ENCODE data around the gene EDIL3. TPM values are rescaled to one million over a fixed set of nuclear protein-coding genes. Genes with fewer than 3 reads are reported as not detected.

Gene EDIL3
- total and polyA plus RNA-seq, 10 of the 15 experiments (the other 5 are each of a cell fraction or from before 2014, with no cell fraction given) = 0.01 to 0.62 (median 0.20) TPM

DNA sequence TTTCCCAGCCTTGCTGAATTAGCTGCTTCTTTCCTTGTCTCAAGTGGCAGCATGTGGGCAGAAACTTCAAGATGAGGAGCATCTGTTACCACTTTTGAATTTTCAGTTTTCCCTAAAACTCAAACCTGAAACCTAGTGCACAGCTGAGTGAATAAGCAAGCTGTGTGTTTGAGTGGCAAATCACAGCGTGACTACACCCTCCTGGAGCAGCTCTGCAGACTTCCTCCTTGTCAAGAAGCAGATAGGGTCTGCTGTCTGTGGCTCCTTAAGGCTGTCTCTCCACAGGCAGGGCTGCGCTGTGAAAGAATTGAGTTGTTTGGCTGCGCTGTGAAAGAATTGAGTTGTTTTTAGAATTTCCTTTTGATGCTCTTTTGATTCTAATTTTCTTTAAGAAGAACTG, 484.4 kb downstream of the EDIL3 start (continued):
- TF ChIP-seq SMC3 (IDR thresholded peaks at IDR 0.05; ENCODE audit: borderline replicate concordance, low read length) = no peak
- TF ChIP-seq, protein P1, sequence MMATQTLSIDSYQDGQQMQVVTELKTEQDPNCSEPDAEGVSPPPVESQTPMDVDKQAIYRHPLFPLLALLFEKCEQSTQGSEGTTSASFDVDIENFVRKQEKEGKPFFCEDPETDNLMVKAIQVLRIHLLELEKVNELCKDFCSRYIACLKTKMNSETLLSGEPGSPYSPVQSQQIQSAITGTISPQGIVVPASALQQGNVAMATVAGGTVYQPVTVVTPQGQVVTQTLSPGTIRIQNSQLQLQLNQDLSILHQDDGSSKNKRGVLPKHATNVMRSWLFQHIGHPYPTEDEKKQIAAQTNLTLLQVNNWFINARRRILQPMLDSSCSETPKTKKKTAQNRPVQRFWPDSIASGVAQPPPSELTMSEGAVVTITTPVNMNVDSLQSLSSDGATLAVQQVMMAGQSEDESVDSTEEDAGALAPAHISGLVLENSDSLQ (IDR thresholded peaks at IDR 0.05) = no peak
- TF ChIP-seq FOXM1 (IDR thresholded peaks at IDR 0.05; ENCODE audit: low read depth, low read length) = no peak
- no peak for TF ChIP-seq NFIC (IDR thresholded peaks at IDR 0.05; ENCODE audit: low read depth, low read length)
- TF ChIP-seq CREM (IDR thresholded peaks at IDR 0.05; ENCODE audit: low read depth) = no peak
- TF ChIP-seq IRF3 (IDR thresholded peaks at IDR 0.05) = no peak
- TF ChIP-seq ZNF207 (IDR thresholded peaks at IDR 0.05; ENCODE audit: borderline replicate concordance) = no peak

GRCh38 chr5:83899326-83899970, 485.2 kb downstream of the EDIL3 start:
- Histone ChIP-seq H3K27ac (ENCODE audit: control insufficient read depth, insufficient read depth) (no peak overlapping the region), H3K9ac (ENCODE audit: control insufficient read depth, insufficient read depth, low read length) (no peak overlapping the region), H2AFZ (ENCODE audit: control insufficient read depth, low read depth, low read length) (no peak overlapping the region), H3K4me1 (ENCODE audit: control insufficient read depth, insufficient read depth, low read length) (no peaks in the 10 kb centered on the region), H4K20me1 (ENCODE audit: control insufficient read depth, insufficient read depth) (no peaks in the 10 kb centered on the region), H3K4me2 (ENCODE audit: control insufficient read depth, insufficient read depth) (no peak overlapping the region), H3K79me2 (ENCODE audit: control insufficient read depth, insufficient read depth, low read length) (no peaks in the 10 kb centered on the region), H3K4me3 (no peak overlapping the region), H3K27me3 (replicated peaks in 1 of 2; ENCODE audit: control insufficient read depth in 2 of 2, insufficient read depth in 2 of 2, low read length in 1 of 2) (no peaks in the 10 kb centered on the region), H3K36me3 (ENCODE audit: control insufficient read depth in 2 of 2, insufficient read depth in 2 of 2, low read length in 1 of 2) (no peaks in the 10 kb centered on the region), H3K9me3 (replicated peaks; ENCODE audit: control insufficient read depth, insufficient read depth, low read length) (no peaks in the 10 kb centered on the region)
- in situ Hi-C loops (cut with MboI) = no loop called here
- DNase-seq (ENCODE audit: low read depth, low spot score) = no peak
- BruUV-seq (replicated peaks) = no TSS peak
- no peak for FAIRE-seq
- ChIA-PET POLR2A (no interaction called here), RAD21 (ENCODE audit: unreplicated experiment) (no interaction called here), SMC1A (ENCODE audit: uncharacterized antibody, unreplicated experiment) (interaction anchor here (1.0 to 1.6 kb wide), 3 partner anchors 9 to 182 kb away, joined by 3 read pairs; no protein-coding TSS in a partner anchor), CTCF (interaction anchor here (1.1 kb wide), 1 partner anchor 29 kb away, joined by 3 read pairs; no protein-coding TSS in a partner anchor)
- intact Hi-C loops (cut with micrococcal nuclease; ENCODE audit: unreplicated experiment) = no loop called here
- no peak for TF ChIP-seq NFYB (IDR thresholded peaks at IDR 0.05; ENCODE audit: insufficient read depth, low read depth, low read length)
- TF ChIP-seq CBX3 (IDR thresholded peaks at IDR 0.05; ENCODE audit: borderline replicate concordance, low read depth) = no peak
- no peak for TF ChIP-seq SIN3A (IDR thresholded peaks at IDR 0.05; ENCODE audit: low read depth, low read length)
- TF ChIP-seq, protein P2, sequence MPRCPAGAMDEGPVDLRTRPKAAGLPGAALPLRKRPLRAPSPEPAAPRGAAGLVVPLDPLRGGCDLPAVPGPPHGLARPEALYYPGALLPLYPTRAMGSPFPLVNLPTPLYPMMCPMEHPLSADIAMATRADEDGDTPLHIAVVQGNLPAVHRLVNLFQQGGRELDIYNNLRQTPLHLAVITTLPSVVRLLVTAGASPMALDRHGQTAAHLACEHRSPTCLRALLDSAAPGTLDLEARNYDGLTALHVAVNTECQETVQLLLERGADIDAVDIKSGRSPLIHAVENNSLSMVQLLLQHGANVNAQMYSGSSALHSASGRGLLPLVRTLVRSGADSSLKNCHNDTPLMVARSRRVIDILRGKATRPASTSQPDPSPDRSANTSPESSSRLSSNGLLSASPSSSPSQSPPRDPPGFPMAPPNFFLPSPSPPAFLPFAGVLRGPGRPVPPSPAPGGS (IDR thresholded peaks at IDR 0.05; ENCODE audit: borderline replicate concordance, insufficient read depth, low read depth, low read length, poor library complexity, severe bottlenecking) = no peak
- TF ChIP-seq NBN (IDR thresholded peaks at IDR 0.05) = no peak
- no peak for TF ChIP-seq USF1 (IDR thresholded peaks at IDR 0.05; ENCODE audit: borderline replicate concordance, extremely low read length, insufficient read depth, low read depth, low read length)
- ATAC-seq = no peak
- 14% methylated on average over 2 of the region's 2 CpGs for WGBS (ENCODE audit: insufficient coverage, insufficient replicate concordance, low lambda C conversion rate, missing lambda C conversion rate)
